Ecto neural progenitor cell (in vitro differentiated cells): ENCODE results near the gene RAD51B.
"Not testable (repeated sequence)": the region's sequence is repeated elsewhere in the genome, so short reads cannot be mapped to it uniquely, and the experiment has no call there.

Source experiments
- DNase-seq: peaks from one replicate; pipeline ENCODE4 v3.0.0-alpha.2; 2018; ENCODE audit warnings: low spot score

The RAD51B gene

GRCh38 chr14:68688872-68689371, 869.3 kb downstream of the RAD51B start:
- DNase-seq: peak; percentile 64

- no peak for DNase-seq
Measured at GRCh38 chr14:68689511-68689910, 869.9 kb downstream of the RAD51B start.

GRCh38 chr14:68690089-68690958, 870.7 kb downstream of the RAD51B start:
- DNase-seq: no peak

GRCh38 chr14:68691031-68691791, 871.6 kb downstream of the RAD51B start:
- DNase-seq: peak; percentile 96

- no peak for DNase-seq
Measured at GRCh38 chr14:68691792-68692118, 872.2 kb downstream of the RAD51B start.

- DNase-seq: no peak
Measured at GRCh38 chr14:68692216-68692615, 872.6 kb downstream of the RAD51B start.

- DNase-seq: no peak
Measured at GRCh38 chr14:68692916-68693771, 873.6 kb downstream of the RAD51B start.

- no peak for DNase-seq
Measured at GRCh38 chr14:68693926-68694325, 874.3 kb downstream of the RAD51B start.

- DNase-seq: no peak
Measured at GRCh38 chr14:68694516-68695235, 875.1 kb downstream of the RAD51B start.

- DNase-seq: no peak
Measured at GRCh38 chr14:68695326-68695768, 875.8 kb downstream of the RAD51B start.

GRCh38 chr14:68695856-68696255, 876.3 kb downstream of the RAD51B start:
- DNase-seq: no peak

GRCh38 chr14:68696266-68696665, 876.7 kb downstream of the RAD51B start:
- no peak for DNase-seq

- no peak for DNase-seq
Measured at GRCh38 chr14:68696721-68697495, 877.3 kb downstream of the RAD51B start.

GRCh38 chr14:68698773-68699172, 879.2 kb downstream of the RAD51B start:
- DNase-seq: not testable (repeated sequence)

- no peak for DNase-seq
Measured at GRCh38 chr14:68701001-68701741, 881.6 kb downstream of the RAD51B start.

- DNase-seq: no peak
Measured at GRCh38 chr14:68702135-68702534, 882.6 kb downstream of the RAD51B start.

GRCh38 chr14:68702578-68702977, 883.0 kb downstream of the RAD51B start:
- DNase-seq: no peak

- DNase-seq: no peak
Measured at GRCh38 chr14:68703093-68703492, 883.5 kb downstream of the RAD51B start.

- DNase-seq: no peak
Measured at GRCh38 chr14:68704736-68705720, 885.4 kb downstream of the RAD51B start.
